MM.1S (cell line): ENCODE data around the gene KCNK17.

Experiments
- CTCF ChIP-seq: fragments of 300-600 bp; sonication (generic); IDR thresholded peaks from 2 replicates; pipeline ENCODE4 v1.5.1; 2016; ENCODE audit warnings: antibody characterized with exemption, low read length, mixed read lengths
- EZH2 ChIP-seq: fragments of 300-600 bp; sonication (generic); optimal IDR thresholded peaks from 2 replicates; pipeline ENCODE3; 2017; ENCODE audit warnings: low read depth, mild to moderate bottlenecking, antibody characterized with exemption, low read length, mixed read lengths
- EZH2phosphoT487 ChIP-seq: fragments of 300-600 bp; sonication (generic); IDR thresholded peaks from 2 replicates; pipeline ENCODE4 v1.6.1; 2018; ENCODE audit warnings: antibody characterized with exemption, low read length

GRCh38 chr6:39294133-39294532 is 20.1 kb downstream of the KCNK17 start:
- TF ChIP-seq CTCF (no peak), EZH2 (no peak), EZH2phosphoT487 (no peak)
